ENCODE results near the gene OR4B1.
"Not testable (repeated sequence)": the region's sequence is repeated elsewhere in the genome, so short reads cannot be mapped to it uniquely, and the experiment has no call there.

Gene OR4B1

GRCh38 chr11:48228761-48229160 is 12.2 kb downstream of the OR4B1 start:
- H4K20me1 ChIP-seq (ENCODE audit: insufficient read depth, low read length): no peaks in the 10 kb centered on the region
- H3K9me3 ChIP-seq (ENCODE audit: low read length): no peaks in the 10 kb centered on the region
- no peaks in the 10 kb centered on the region for H3K79me2 ChIP-seq (ENCODE audit: insufficient read depth, low read length)
- no peak overlapping the region for H2AFZ ChIP-seq (ENCODE audit: low read length)
- no peak overlapping the region for H3K9ac ChIP-seq (ENCODE audit: low read length)
- no peak overlapping the region for H3K4me2 ChIP-seq (ENCODE audit: low read length)
- H3K4me1 ChIP-seq (ENCODE audit: insufficient read depth, low read length, severe bottlenecking): no peaks in the 10 kb centered on the region
- H3K27me3 ChIP-seq (ENCODE audit: insufficient read depth, low read length): no peaks in the 10 kb centered on the region
- H3K27ac ChIP-seq (ENCODE audit: low read depth, low read length, poor library complexity, severe bottlenecking): no peak overlapping the region
- no peaks in the 10 kb centered on the region for H3K9me2 ChIP-seq (ENCODE audit: low read depth, low read length)
- H3K36me3 ChIP-seq (ENCODE audit: insufficient read depth, low read length): no peaks in the 10 kb centered on the region
- TF ChIP-seq EZH2 (IDR thresholded peaks at IDR 0.05; ENCODE audit: borderline replicate concordance, low read length): no peak
- TF ChIP-seq CTCF (IDR thresholded peaks at IDR 0.05; ENCODE audit: low read length): no peak
- H3F3A ChIP-seq (ENCODE audit: insufficient read depth, low read length): no peaks in the 10 kb centered on the region
- H3K4me3 ChIP-seq (ENCODE audit: low read depth, low read length, poor library complexity, severe bottlenecking): no peak overlapping the region

- not testable (repeated sequence) for H3K4me1 ChIP-seq (ENCODE audit: insufficient read depth, low read length, severe bottlenecking); H3K9ac ChIP-seq (ENCODE audit: low read length); H4K20me1 ChIP-seq (ENCODE audit: insufficient read depth, low read length); H2AFZ ChIP-seq (ENCODE audit: low read length); H3K9me2 ChIP-seq (ENCODE audit: low read depth, low read length); H3K27ac ChIP-seq (ENCODE audit: low read depth, low read length, poor library complexity, severe bottlenecking); H3K36me3 ChIP-seq (ENCODE audit: insufficient read depth, low read length); H3K4me3 ChIP-seq (ENCODE audit: low read depth, low read length, poor library complexity, severe bottlenecking); H3K4me2 ChIP-seq (ENCODE audit: low read length); H3F3A ChIP-seq (ENCODE audit: insufficient read depth, low read length); H3K27me3 ChIP-seq (ENCODE audit: insufficient read depth, low read length); H3K9me3 ChIP-seq (ENCODE audit: low read length); H3K79me2 ChIP-seq (ENCODE audit: insufficient read depth, low read length)
Measured at GRCh38 chr11:48230057-48230456, 13.4 kb downstream of the OR4B1 start.

GRCh38 chr11:48237727-48238126 is 21.1 kb downstream of the OR4B1 start:
- H2AFZ ChIP-seq (ENCODE audit: low read length): no peak overlapping the region
- H3K9ac ChIP-seq (ENCODE audit: low read length): no peak overlapping the region
- no peak overlapping the region for H3K4me2 ChIP-seq (ENCODE audit: low read length)
- no peak overlapping the region for H3K4me3 ChIP-seq (ENCODE audit: low read depth, low read length, poor library complexity, severe bottlenecking)
- no peaks in the 10 kb centered on the region for H3F3A ChIP-seq (ENCODE audit: insufficient read depth, low read length)
- no peaks in the 10 kb centered on the region for H3K4me1 ChIP-seq (ENCODE audit: insufficient read depth, low read length, severe bottlenecking)
- H3K9me2 ChIP-seq (ENCODE audit: low read depth, low read length): no peaks in the 10 kb centered on the region
- H4K20me1 ChIP-seq (ENCODE audit: insufficient read depth, low read length): no peaks in the 10 kb centered on the region
- TF ChIP-seq CTCF (IDR thresholded peaks at IDR 0.05; ENCODE audit: low read length) (no peak), EZH2 (IDR thresholded peaks at IDR 0.05; ENCODE audit: borderline replicate concordance, low read length) (no peak)
- H3K79me2 ChIP-seq (ENCODE audit: insufficient read depth, low read length): no peaks in the 10 kb centered on the region
- no peak overlapping the region for H3K27ac ChIP-seq (ENCODE audit: low read depth, low read length, poor library complexity, severe bottlenecking)
- H3K27me3 ChIP-seq (ENCODE audit: insufficient read depth, low read length): no peaks in the 10 kb centered on the region
- H3K9me3 ChIP-seq (ENCODE audit: low read length): no peaks in the 10 kb centered on the region
- H3K36me3 ChIP-seq (ENCODE audit: insufficient read depth, low read length): no peaks in the 10 kb centered on the region

- Histone ChIP-seq H3K79me2 (ENCODE audit: insufficient read depth, low read length) (no peaks in the 10 kb centered on the region), H2AFZ (ENCODE audit: low read length) (no peak overlapping the region), H3K9ac (ENCODE audit: low read length) (no peak overlapping the region), H3K9me2 (ENCODE audit: low read depth, low read length) (no peaks in the 10 kb centered on the region), H4K20me1 (ENCODE audit: insufficient read depth, low read length) (no peaks in the 10 kb centered on the region), H3K4me2 (ENCODE audit: low read length) (no peak overlapping the region), H3K9me3 (ENCODE audit: low read length) (no peaks in the 10 kb centered on the region), H3F3A (ENCODE audit: insufficient read depth, low read length) (no peaks in the 10 kb centered on the region), H3K27ac (ENCODE audit: low read depth, low read length, poor library complexity, severe bottlenecking) (no peak overlapping the region), H3K36me3 (ENCODE audit: insufficient read depth, low read length) (no peaks in the 10 kb centered on the region), H3K4me3 (ENCODE audit: low read depth, low read length, poor library complexity, severe bottlenecking) (no peak overlapping the region), H3K4me1 (ENCODE audit: insufficient read depth, low read length, severe bottlenecking) (no peaks in the 10 kb centered on the region), H3K27me3 (ENCODE audit: insufficient read depth, low read length) (no peaks in the 10 kb centered on the region)
- no peak for TF ChIP-seq EZH2 (IDR thresholded peaks at IDR 0.05; ENCODE audit: borderline replicate concordance, low read length)
- no peak for TF ChIP-seq CTCF (IDR thresholded peaks at IDR 0.05; ENCODE audit: low read length)
Measured at GRCh38 chr11:48242501-48242900, 25.9 kb downstream of the OR4B1 start.
